Uterus (tissue), 2 donors: ENCODE measurements around the gene CRADD.

Experiments used
- CTCF ChIP-seq, 4 experiments: fragments of 200-600 bp in 2 of 4; fragments of 450-650 bp in 2 of 4; sonication (generic) in 2 of 4; IDR thresholded peaks; one replicate each; pipeline ENCODE4 v1.5.1; 2016 to 2019; ENCODE audit warnings: antibody characterized with exemption in 4 of 4, mild to moderate bottlenecking in 2 of 4, moderate library complexity in 1 of 4
- POLR2A ChIP-seq, 2 donors: fragments of 450-650 bp; IDR thresholded peaks; one replicate each; pipeline ENCODE4 v1.6.1; 2016; ENCODE audit warnings: antibody characterized with exemption in 2 of 2, mild to moderate bottlenecking in 1 of 2, moderate library complexity in 1 of 2

GRCh38 chr12:93708952-93709351 is 31.8 kb downstream of the CRADD start:
- TF ChIP-seq CTCF (IDR thresholded peaks at IDR 0.05), result no peak
- no peak for TF ChIP-seq POLR2A (IDR thresholded peaks at IDR 0.05)
